BJ (cell line): Measurements from ENCODE around the gene THRSP. TPM values are rescaled to one million over a fixed set of nuclear protein-coding genes. Genes with fewer than 3 reads are reported as not detected.
"Not testable (repeated sequence)": the region's sequence is repeated elsewhere in the genome, so short reads cannot be mapped to it uniquely, and the experiment has no call there.

Experiments used
- CTCF ChIA-PET: fragments of 350-600 bp; formaldehyde crosslinking; extraction: SDS; loops from one replicate; lab custom pipeline; 2021; ENCODE audit warnings: antibody characterized with exemption, inconsistent platforms; lab: Yijun Ruan, JAX
- POLR2A ChIA-PET: fragments of 300-600 bp; sonication (Branson Sonifier 250); formaldehyde crosslinking; extraction: SDS; loops from one replicate; lab custom pipeline; 2021; ENCODE audit warnings: antibody characterized with exemption; lab: Charles Lee
- DNase-seq: peaks from one replicate; pipeline ENCODE4 v3.0.0-alpha.2; 2011; ENCODE audit warnings: low read depth
- H3K27me3 ChIP-seq: 2 replicates; pipeline ENCODE4 v1.6.0; 2011; ENCODE audit warnings: low read length; ENCODE audit not compliant: control insufficient read depth, insufficient read depth
- H3K36me3 ChIP-seq: 2 replicates; pipeline ENCODE4 v1.5.1; 2011; ENCODE audit warnings: low read length; ENCODE audit not compliant: control insufficient read depth, insufficient read depth
- H3K4me3 ChIP-seq: 2 replicates; pipeline ENCODE4 v1.5.1; 2011; ENCODE audit warnings: low read depth, mild to moderate bottlenecking, control low read depth, low read length
- CTCF ChIP-seq: IDR thresholded peaks from 2 replicates; pipeline ENCODE4 v1.5.1; 2011; ENCODE audit warnings: low read depth, mild to moderate bottlenecking, control low read depth, inconsistent platforms, low read length, moderate library complexity; ENCODE audit not compliant: insufficient read depth
- polyA minus RNA-seq: library from RNA; depleted of rRNA, polyadenylated mRNA; stranded (reverse); fragments of >200 nt; gene quantifications from 2 replicates; pipeline ENCODE4 v1.2.3, GENCODE V29; 2011; rRNA and poly(A)+ RNA removed
- polyA plus RNA-seq: library from polyadenylated mRNA; depleted of rRNA; stranded (reverse); fragments of >200 nt; gene quantifications from 2 replicates; pipeline ENCODE4 v1.2.3, GENCODE V29; 2011; rRNA removed

THRSP gene
- polyA plus RNA-seq: not detected in 2 replicates
- not detected in 2 replicates for polyA minus RNA-seq

- Histone ChIP-seq H3K4me3 (no peak within 1 kb of the TSS), H3K36me3 (no peaks in the 10 kb centered on the region), H3K27me3 (no peaks in the 10 kb centered on the region)
- POLR2A ChIA-PET: no interaction called here
- TF ChIP-seq CTCF: no peak
- no peak for DNase-seq
- CTCF ChIA-PET: interaction anchor here (0.6 to 1.2 kb wide), 3 partner anchors 15 to 360 kb away, joined by 3 read pairs; no protein-coding TSS in a partner anchor
Observed at GRCh38 chr11:78063440-78064181, at the start of gene THRSP. TSS of gene THRSP (plus strand) at chr11:78063861. CDS start at chr11:78063882, 21 bp downstream.

- POLR2A ChIA-PET, H3K4me3 ChIP-seq: not testable (repeated sequence)
- CTCF ChIA-PET: interaction anchor here (1.5 kb wide), 1 partner anchor 23 kb away, joined by 3 read pairs; no protein-coding TSS in a partner anchor
Observed at GRCh38 chr11:78014937-78015520, 48.6 kb upstream of the THRSP start.

GRCh38 chr11:78015878-78016277 is 47.8 kb upstream of the THRSP start:
- Histone ChIP-seq H3K4me3 (no peak overlapping the region), H3K36me3 (no peaks in the 10 kb centered on the region), H3K27me3 (no peaks in the 10 kb centered on the region)
- ChIA-PET CTCF (interaction anchor here (0.7 to 1.5 kb wide), 2 partner anchors 10 to 22 kb away, joined by 3 to 5 read pairs; no protein-coding TSS in a partner anchor), POLR2A (no interaction called here)
- no peak for TF ChIP-seq CTCF
- DNase-seq: no peak

More at GRCh38 chr11:78014937-78015520, 48.6 kb upstream of the THRSP start:
- not testable (repeated sequence) for DNase-seq, H3K27me3 ChIP-seq, H3K36me3 ChIP-seq

GRCh38 chr11:78019808-78020207 is 43.9 kb upstream of the THRSP start:
- Histone ChIP-seq H3K4me3 (no peak overlapping the region), H3K36me3 (no peaks in the 10 kb centered on the region), H3K27me3 (no peaks in the 10 kb centered on the region)
- no peak for DNase-seq
- TF ChIP-seq CTCF: no peak
- POLR2A ChIA-PET: no interaction called here
- CTCF ChIA-PET: no interaction called here

GRCh38 chr11:78020246-78020645 is 43.4 kb upstream of the THRSP start:
- POLR2A ChIA-PET: interaction anchor here (0.6 kb wide), 1 partner anchor 34 kb away, joined by 3 read pairs; no protein-coding TSS in a partner anchor
- Histone ChIP-seq H3K27me3 (no peaks in the 10 kb centered on the region), H3K4me3 (no peak overlapping the region), H3K36me3 (no peaks in the 10 kb centered on the region)
- DNase-seq: no peak
- CTCF ChIA-PET: interaction anchor here (1.0 to 1.1 kb wide), 2 partner anchors 12 to 26 kb away, joined by 3 to 4 read pairs; no protein-coding TSS in a partner anchor
- TF ChIP-seq CTCF: no peak
